ENCODE results near the gene TNRC6B.
"Not testable (repeated sequence)": the region's sequence is repeated elsewhere in the genome, so short reads cannot be mapped to it uniquely, and the experiment has no call there.

TNRC6B gene

DNA sequence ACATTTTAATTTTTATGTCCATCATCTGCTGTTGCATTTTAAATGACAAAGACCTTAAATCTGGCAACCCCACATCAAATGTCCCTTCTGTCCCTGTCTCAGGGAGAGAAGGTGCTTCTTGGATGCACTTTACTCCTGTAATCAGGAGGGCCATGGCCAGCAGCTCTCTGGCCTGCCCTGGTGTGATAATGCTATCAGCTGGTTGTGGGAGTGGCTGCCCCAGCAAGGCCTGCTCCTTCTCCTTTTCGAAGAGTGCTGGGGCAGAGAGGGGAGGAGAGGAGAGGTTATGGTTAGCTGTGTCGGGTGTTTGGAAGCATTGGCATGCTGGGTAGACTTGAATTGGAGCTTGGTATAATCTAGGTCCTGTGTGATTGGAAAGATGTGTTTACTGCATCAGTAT is 12.8 kb downstream of the TNRC6B start:
- no peaks in the 10 kb centered on the region for H3K27me3 Mint-ChIP-seq (ENCODE audit: low read depth)

GRCh38 chr22:40193429-40194421 is 16.0 kb downstream of the TNRC6B start:
- H3K4me3 Mint-ChIP-seq = no peak overlapping the region
- peaks cover 15% of the 10 kb centered on the region for H3K36me3 Mint-ChIP-seq (ENCODE audit: low read depth)
- peaks cover 63% of the 10 kb centered on the region for H3K4me1 Mint-ChIP-seq
- peak overlapping the region; percentile 12 to 46 (median 16) for H3K27ac Mint-ChIP-seq
- TF ChIP-seq, protein P1, sequence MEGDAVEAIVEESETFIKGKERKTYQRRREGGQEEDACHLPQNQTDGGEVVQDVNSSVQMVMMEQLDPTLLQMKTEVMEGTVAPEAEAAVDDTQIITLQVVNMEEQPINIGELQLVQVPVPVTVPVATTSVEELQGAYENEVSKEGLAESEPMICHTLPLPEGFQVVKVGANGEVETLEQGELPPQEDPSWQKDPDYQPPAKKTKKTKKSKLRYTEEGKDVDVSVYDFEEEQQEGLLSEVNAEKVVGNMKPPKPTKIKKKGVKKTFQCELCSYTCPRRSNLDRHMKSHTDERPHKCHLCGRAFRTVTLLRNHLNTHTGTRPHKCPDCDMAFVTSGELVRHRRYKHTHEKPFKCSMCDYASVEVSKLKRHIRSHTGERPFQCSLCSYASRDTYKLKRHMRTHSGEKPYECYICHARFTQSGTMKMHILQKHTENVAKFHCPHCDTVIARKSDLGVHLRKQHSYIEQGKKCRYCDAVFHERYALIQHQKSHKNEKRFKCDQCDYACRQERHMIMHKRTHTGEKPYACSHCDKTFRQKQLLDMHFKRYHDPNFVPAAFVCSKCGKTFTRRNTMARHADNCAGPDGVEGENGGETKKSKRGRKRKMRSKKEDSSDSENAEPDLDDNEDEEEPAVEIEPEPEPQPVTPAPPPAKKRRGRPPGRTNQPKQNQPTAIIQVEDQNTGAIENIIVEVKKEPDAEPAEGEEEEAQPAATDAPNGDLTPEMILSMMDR (IDR thresholded peaks at IDR 0.05; ENCODE audit: unreplicated experiment in 3 of 3) = peak; percentile 20 to 42 (median 22)
- no peaks in the 10 kb centered on the region for H3K27me3 Mint-ChIP-seq (ENCODE audit: low read depth)
- peaks cover 2% of the 10 kb centered on the region for H3K9me3 Mint-ChIP-seq

More for the DNA sequence above, 12.8 kb downstream of the TNRC6B start:
- TF ChIP-seq, protein P1 (IDR thresholded peaks at IDR 0.05; ENCODE audit: unreplicated experiment in 3 of 3) = no peak
- Mint-ChIP-seq H3K9me3 (no peaks in the 10 kb centered on the region), H3K4me1 (peaks cover 57% of the 10 kb centered on the region), H3K36me3 (ENCODE audit: low read depth) (peaks cover 12% of the 10 kb centered on the region), H3K27ac (peak overlapping the region in 1 of 3 experiments; percentile 75), H3K4me3 (no peak overlapping the region)

DNA sequence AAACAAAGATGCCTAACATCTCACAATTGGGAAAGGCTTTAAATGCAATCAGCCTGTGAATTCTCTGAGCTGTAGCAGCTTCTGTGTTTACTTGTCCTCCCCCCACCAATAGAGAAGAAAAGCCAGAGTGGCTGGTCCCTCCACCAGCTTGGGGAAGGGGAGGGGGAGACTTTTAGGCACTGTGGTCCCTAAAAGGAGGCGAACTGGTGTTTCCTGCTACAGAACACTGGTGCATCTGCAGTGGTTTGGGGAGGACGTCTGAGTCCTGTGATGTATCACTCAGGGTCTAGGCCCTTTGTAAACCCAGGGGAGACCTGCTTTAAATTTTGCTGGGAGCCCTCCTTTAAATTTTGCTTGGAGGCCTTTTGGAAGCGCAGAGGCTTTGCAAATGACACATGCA is 16.9 kb downstream of the TNRC6B start:
- Mint-ChIP-seq H3K4me3 (no peak overlapping the region), H3K9me3 (peaks cover 2% of the 10 kb centered on the region), H3K4me1 (peaks cover 72% of the 10 kb centered on the region), H3K36me3 (ENCODE audit: low read depth) (peaks cover 22% of the 10 kb centered on the region), H3K27ac (peak overlapping the region in 2 of 3 experiments; percentile 46), H3K27me3 (ENCODE audit: low read depth) (no peaks in the 10 kb centered on the region)
- TF ChIP-seq, protein P1 (IDR thresholded peaks at IDR 0.05; ENCODE audit: unreplicated experiment in 3 of 3) = no peak

DNA sequence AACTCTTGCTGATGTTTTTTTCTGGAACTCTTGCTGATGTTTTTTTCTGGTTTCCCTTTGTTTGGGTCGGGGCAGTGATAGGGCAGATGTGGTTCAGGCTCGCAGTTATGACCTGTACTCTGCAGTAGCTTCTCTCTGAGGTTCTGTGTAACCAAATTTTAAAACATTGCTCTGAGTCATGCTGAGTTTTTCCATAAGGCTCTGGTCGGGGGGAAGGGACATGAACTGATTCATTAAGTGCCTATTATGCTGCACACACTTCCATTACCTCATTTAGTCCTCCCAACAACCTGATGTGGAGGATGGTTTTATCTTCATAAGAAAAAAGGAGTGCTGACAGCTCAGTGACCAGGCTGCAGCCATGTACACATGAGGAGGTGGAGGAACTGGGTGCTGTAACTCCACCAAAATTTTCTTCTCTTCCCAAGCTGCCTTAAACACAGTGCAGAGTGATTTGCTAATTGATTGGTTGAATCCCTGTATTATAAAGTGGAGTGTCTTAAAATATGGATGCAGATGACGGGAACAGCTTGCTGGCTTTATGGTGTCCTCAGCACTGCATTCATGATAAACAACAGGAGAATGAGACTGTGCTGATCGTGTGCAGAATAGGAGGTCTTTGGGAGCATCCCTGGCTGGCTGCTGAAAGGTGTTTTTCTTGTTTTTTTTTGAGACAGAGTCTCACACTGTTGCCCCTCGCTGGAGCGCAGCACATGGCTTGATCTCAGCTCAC is 19.1 kb downstream of the TNRC6B start:
- no peak overlapping the region for H3K4me3 Mint-ChIP-seq
- peak overlapping the region; percentile 10 to 64 (median 56) for H3K27ac Mint-ChIP-seq
- no peaks in the 10 kb centered on the region for H3K27me3 Mint-ChIP-seq (ENCODE audit: low read depth)
- TF ChIP-seq, protein P1 (IDR thresholded peaks at IDR 0.05; ENCODE audit: unreplicated experiment in 3 of 3) = no peak
- peaks cover 62% of the 10 kb centered on the region for H3K4me1 Mint-ChIP-seq
- peaks cover 2% of the 10 kb centered on the region for H3K9me3 Mint-ChIP-seq
- peaks cover 17% of the 10 kb centered on the region for H3K36me3 Mint-ChIP-seq (ENCODE audit: low read depth)

- Mint-ChIP-seq H3K4me1 (peaks cover 61% of the 10 kb centered on the region), H3K36me3 (ENCODE audit: low read depth) (peaks cover 17% of the 10 kb centered on the region)
- not testable (repeated sequence) for H3K27me3 Mint-ChIP-seq (ENCODE audit: low read depth); H3K27ac Mint-ChIP-seq; H3K4me3 Mint-ChIP-seq; H3K9me3 Mint-ChIP-seq
Measured at GRCh38 chr22:40197421-40197820, 19.7 kb downstream of the TNRC6B start.

DNA sequence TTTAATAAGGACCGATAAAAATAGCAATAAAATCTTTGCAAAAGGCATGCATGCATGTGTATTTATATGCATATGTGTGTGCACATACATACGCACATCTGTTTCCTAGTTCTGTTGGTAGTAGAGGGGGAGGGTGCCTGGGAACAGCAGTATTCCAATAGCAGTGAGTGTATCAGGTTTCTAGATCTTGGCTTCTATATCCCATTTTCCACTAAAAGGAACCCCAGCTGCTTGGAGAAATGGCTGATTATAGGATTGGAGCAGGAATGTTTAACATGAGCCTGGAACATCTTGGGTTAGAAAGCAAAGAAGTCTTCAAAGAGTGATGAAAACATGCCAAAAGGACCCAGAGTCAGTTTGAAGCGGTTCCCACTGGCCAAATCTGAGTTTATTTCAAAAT is 21.0 kb downstream of the TNRC6B start:
- peaks cover 2% of the 10 kb centered on the region for H3K9me3 Mint-ChIP-seq
- H3K4me1 Mint-ChIP-seq = peaks cover 61% of the 10 kb centered on the region
- peak overlapping the region in 2 of 3 experiments; percentile 63 for H3K27ac Mint-ChIP-seq
- H3K36me3 Mint-ChIP-seq (ENCODE audit: low read depth) = peaks cover 17% of the 10 kb centered on the region
- no peaks in the 10 kb centered on the region for H3K27me3 Mint-ChIP-seq (ENCODE audit: low read depth)
- H3K4me3 Mint-ChIP-seq = no peak overlapping the region
- TF ChIP-seq, protein P1 (IDR thresholded peaks at IDR 0.05; ENCODE audit: unreplicated experiment in 3 of 3) = no peak

All from nephron (organoid).